Prostate gland (tissue), 2 donors: Measurements from ENCODE around the gene ZFP62.

Source experiments
- CTCF ChIP-seq, 4 experiments: fragments of 200-600 bp in 2 of 4; fragments of 450-650 bp in 2 of 4; sonication (generic) in 2 of 4; IDR thresholded peaks; 1 replicate in 3 of 4; 2 replicates in 1 of 4; pipeline ENCODE4 v1.5.1; 2016 to 2019; ENCODE audit warnings: antibody characterized with exemption in 4 of 4, mild to moderate bottlenecking in 2 of 4, moderate library complexity in 2 of 4
- POLR2A ChIP-seq: fragments of 450-650 bp; IDR thresholded peaks from one replicate; pipeline ENCODE4 v1.6.1; 2016; ENCODE audit warnings: antibody characterized with exemption, mild to moderate bottlenecking
- POLR2AphosphoS5 ChIP-seq: sonication (generic); formaldehyde crosslinking; IDR thresholded peaks from one replicate; pipeline ENCODE4 v1.6.1; 2017; ENCODE audit warnings: antibody characterized with exemption

GRCh38 chr5:180853121-180853847, 7.8 kb downstream of the ZFP62 start:
- TF ChIP-seq CTCF (IDR thresholded peaks at IDR 0.05): no peak
- no peak for TF ChIP-seq POLR2A
- TF ChIP-seq POLR2AphosphoS5: no peak
